ENCODE data around the gene ZNF581. TPM values are rescaled to one million over a fixed set of nuclear protein-coding genes. Genes with fewer than 3 reads are reported as not detected.

Gene ZNF581
- total RNA-seq = 10 to 100 TPM in 3 of 4 donors, 1 to 10 TPM in 1; 9.9 to 17.3 (median 13.7) TPM

- Histone ChIP-seq H3K4me3 (peak within 1 kb of the TSS; percentile 80 to 99 (median 94)), H3K27me3 (no peaks in the 10 kb centered on the region), H3K36me3 (peaks cover 0 to 10% of the 10 kb centered on the region in 2 donors), H3K4me1 (peaks cover 52 to 60% of the 10 kb centered on the region in 2 donors), H3K27ac (peak within 1 kb of the TSS; percentile 82 to 98 (median 90)), H3K9me3 (no peaks in the 10 kb centered on the region)
- peak in 1 of 5 experiments; percentile 13 for TF ChIP-seq CTCF (IDR thresholded peaks at IDR 0.05 in 4 of 5, conservative IDR thresholded peaks at IDR 0.05 in 1 of 5)
- peak in 1 of 2 donors; percentile 11 for TF ChIP-seq POLR2A (IDR thresholded peaks at IDR 0.05)
- in situ Hi-C loops (cut with MboI; ENCODE audit: low sequenced_read_pairs in 4 of 4) = loop anchor here in 1 of 4 donors (25.0 kb wide), 1 partner anchor 506 kb away; the partner anchor contains the start of gene TNNT1
- DNase-seq (peak; percentile 35 to 63), ATAC-seq (peak; percentile 47 to 51)
- intact Hi-C loops (cut with DNase I; ENCODE audit: low total_unique reads) = loop anchor here (5.0 kb wide), 1 partner anchor 526 kb away; the partner anchor contains the start of gene PPP1R12C
Observed at GRCh38 chr19:55643003-55643886, at the start of gene ZNF581. ZNF581 (plus strand) TSS chr19:55643649; CDS start chr19:55644572, 923 bp downstream.

- intact Hi-C loops (cut with DNase I; ENCODE audit: low total_unique reads) (loop anchor here (5.0 kb wide), 3 partner anchors 33 to 448 kb away; partner anchors contain the start of gene TNNT1), in situ Hi-C loops (cut with MboI; ENCODE audit: low sequenced_read_pairs in 4 of 4) (loop anchor here in 1 of 4 donors (5.0 kb wide), 1 partner anchor 48 kb away; the partner anchor contains the start of gene SBK3)
- H3K27ac ChIP-seq = peak overlapping the region; percentile 78 to 100 (median 98)
- DNase-seq (peak; percentile 74), ATAC-seq (peak; percentile 31 to 36)
- TF ChIP-seq CTCF (IDR thresholded peaks at IDR 0.05 in 4 of 5, conservative IDR thresholded peaks at IDR 0.05 in 1 of 5) = no peak
- no peak for TF ChIP-seq POLR2A (IDR thresholded peaks at IDR 0.05)
- H3K36me3 ChIP-seq = peaks cover 0 to 16% of the 10 kb centered on the region in 2 donors
- peaks cover 7 to 14% of the 10 kb centered on the region in 2 donors for H3K4me1 ChIP-seq
- H3K4me3 ChIP-seq = no peak overlapping the region
- no peaks in the 10 kb centered on the region for H3K27me3 ChIP-seq
- H3K9me3 ChIP-seq = no peaks in the 10 kb centered on the region
Observed at GRCh38 chr19:55594996-55595545, 48.4 kb upstream of the ZNF581 start.

GRCh38 chr19:55596304-55596703, 47.1 kb upstream of the ZNF581 start:
- no peaks in the 10 kb centered on the region for H3K9me3 ChIP-seq
- H3K27me3 ChIP-seq = no peaks in the 10 kb centered on the region
- H3K27ac ChIP-seq = peak overlapping the region; percentile 78 to 100 (median 98)
- intact Hi-C loops (cut with DNase I; ENCODE audit: low total_unique reads) (loop anchor here (5.0 kb wide), 3 partner anchors 34 to 449 kb away; partner anchors contain the start of gene TNNT1), in situ Hi-C loops (cut with MboI; ENCODE audit: low sequenced_read_pairs in 4 of 4) (loop anchor here in 1 of 4 donors (5.0 kb wide), 1 partner anchor 49 kb away; the partner anchor contains the start of gene SBK3)
- no peak for ATAC-seq
- DNase-seq = no peak
- TF ChIP-seq CTCF (IDR thresholded peaks at IDR 0.05 in 4 of 5, conservative IDR thresholded peaks at IDR 0.05 in 1 of 5) (no peak), POLR2A (IDR thresholded peaks at IDR 0.05) (no peak)
- H3K4me1 ChIP-seq = peaks cover 13 to 21% of the 10 kb centered on the region in 2 donors
- H3K4me3 ChIP-seq = no peak overlapping the region
- H3K36me3 ChIP-seq = peaks cover 0 to 16% of the 10 kb centered on the region in 2 donors

- ATAC-seq (no peak), DNase-seq (no peak)
- H3K27me3 ChIP-seq = no peaks in the 10 kb centered on the region
- intact Hi-C loops (cut with DNase I; ENCODE audit: low total_unique reads) (loop anchor here (5.0 kb wide), 3 partner anchors 35 to 450 kb away; partner anchors contain the start of gene TNNT1), in situ Hi-C loops (cut with MboI; ENCODE audit: low sequenced_read_pairs in 4 of 4) (loop anchor here in 1 of 4 donors (5.0 kb wide), 1 partner anchor 50 kb away; the partner anchor contains the start of gene SBK3)
- peaks cover 13 to 23% of the 10 kb centered on the region in 2 donors for H3K4me1 ChIP-seq
- peaks cover 0 to 10% of the 10 kb centered on the region in 2 donors for H3K36me3 ChIP-seq
- no peak overlapping the region for H3K4me3 ChIP-seq
- TF ChIP-seq CTCF (IDR thresholded peaks at IDR 0.05 in 4 of 5, conservative IDR thresholded peaks at IDR 0.05 in 1 of 5) = no peak
- no peak for TF ChIP-seq POLR2A (IDR thresholded peaks at IDR 0.05)
- peak overlapping the region in 3 of 4 donors; percentile 97 to 100 (median 100) for H3K27ac ChIP-seq
- no peaks in the 10 kb centered on the region for H3K9me3 ChIP-seq
Observed at GRCh38 chr19:55597501-55597921, 45.9 kb upstream of the ZNF581 start.

Measured in gastrocnemius medialis (tissue), 4 donors.